Limb (tissue), 2 donors: Measurements from ENCODE around the gene HAND2.

Source experiments
- DNase-seq, 2 donors: peaks; one replicate each; pipeline ENCODE4 v3.0.0-alpha.2; 2016; ENCODE audit errors: extremely low spot score in 2 of 2

HAND2 gene

DNA sequence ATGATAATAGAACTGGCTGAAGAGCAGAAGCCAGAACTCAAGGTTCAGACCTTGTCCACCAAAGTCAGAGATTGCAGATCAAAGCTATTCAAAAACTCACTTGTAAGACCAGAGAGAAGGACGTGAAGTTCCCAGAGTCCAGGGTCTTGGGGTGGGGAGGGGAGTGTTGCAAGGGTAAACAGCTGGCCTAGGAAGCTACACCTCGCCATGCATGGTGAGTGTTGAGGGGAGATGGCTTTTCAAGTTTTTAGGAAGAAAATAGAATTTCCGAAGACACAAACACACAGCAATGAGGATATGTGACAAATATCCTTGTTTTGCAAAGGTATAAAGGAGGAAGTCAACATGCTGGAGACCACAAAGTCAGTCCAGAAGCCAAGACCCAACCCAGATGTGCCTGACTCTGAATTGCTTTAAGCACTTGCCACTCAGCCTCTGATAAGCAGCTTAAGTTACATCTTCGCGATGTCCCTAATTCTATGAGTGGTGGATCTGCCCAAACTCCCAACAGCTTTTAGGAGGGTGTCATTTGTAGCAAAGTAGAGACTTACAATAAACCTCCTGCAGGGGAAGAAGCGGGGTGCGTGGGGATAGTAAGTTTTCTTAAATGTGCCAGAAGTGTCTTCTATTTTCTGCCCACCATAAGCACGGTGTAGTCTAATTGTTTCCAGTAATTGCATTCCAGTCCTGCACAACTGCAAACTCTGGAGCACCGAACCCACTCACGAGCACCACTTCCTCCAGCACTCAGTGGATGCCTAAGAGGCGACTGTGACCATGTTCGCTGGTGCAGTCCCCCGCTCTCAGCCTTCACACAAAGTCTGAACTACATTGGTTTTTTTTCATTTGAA lies 26.5 kb downstream of the HAND2 start:
- DNase-seq = no peak

- DNase-seq = peak in 1 of 2 donors; percentile 22
Observed at GRCh38 chr4:173502282-173502681, 27.7 kb downstream of the HAND2 start.

DNA sequence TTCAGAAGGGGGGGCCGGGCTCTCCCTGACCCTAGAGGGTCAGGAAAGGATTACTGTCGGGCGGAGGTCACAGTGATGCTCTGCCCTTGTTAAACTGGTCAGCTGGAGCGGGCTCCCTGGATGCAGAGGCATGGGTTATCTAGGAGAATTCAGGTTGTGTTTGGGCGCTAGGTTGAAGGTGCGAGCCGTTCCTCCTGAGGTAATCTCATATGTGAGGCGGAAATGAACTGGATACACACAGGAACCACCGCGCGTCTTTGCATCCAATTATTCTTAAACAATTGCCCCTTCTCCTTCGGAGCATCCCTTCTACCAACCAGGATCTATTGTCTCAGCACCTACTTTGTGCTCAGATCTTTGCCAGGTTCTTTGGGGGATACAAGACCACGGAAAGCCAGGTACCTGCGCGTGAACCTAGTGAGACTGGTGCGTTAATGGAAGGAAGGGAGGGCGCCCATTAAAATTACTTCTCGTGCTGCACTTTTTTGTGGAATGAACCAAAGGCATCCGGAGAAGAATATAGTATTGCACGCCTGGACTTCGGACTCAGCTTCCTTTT lies 28.4 kb downstream of the HAND2 start:
- DNase-seq = no peak

DNA sequence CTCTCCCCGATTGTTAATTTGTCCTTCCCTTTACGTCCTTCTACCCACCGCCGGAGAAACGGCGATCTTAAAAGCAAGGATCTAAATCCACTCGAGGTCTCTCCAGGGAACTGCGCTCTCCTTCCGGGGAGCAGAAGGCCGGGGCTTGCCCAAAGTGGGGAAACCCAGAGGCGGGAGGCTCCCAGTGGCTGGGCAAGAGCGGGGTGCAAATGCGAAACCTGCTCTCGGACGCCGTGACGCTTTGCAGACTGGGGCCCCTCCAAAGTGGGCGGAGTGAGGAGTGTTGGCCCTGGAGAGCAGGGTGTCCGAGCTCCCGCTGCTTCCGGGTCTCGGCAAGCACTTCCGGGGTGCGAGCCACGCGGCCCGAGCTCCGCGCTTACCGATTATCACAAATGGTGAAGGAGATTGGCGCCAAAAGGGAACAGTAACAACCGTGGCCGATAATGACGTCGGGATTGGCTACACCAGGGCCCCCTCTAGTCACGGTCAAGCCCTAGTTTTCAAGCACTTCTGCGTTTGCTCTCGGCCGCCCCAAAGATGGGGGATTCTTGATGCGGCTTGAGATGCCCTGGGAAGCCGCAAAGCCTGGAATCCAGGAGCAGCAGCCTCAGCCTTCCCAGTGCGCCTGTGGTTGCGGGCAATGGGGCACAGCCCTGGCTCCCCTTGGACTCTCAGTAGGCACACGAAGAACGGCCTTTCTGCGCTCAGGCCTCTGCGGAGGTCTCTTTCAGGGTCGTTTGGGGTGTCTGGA lies 29.0 kb downstream of the HAND2 start:
- DNase-seq = peak in 1 of 2 donors; percentile 69

GRCh38 chr4:173499658-173500535 lies 30.1 kb downstream of the HAND2 start:
- peak; percentile 51 to 68 for DNase-seq

DNA sequence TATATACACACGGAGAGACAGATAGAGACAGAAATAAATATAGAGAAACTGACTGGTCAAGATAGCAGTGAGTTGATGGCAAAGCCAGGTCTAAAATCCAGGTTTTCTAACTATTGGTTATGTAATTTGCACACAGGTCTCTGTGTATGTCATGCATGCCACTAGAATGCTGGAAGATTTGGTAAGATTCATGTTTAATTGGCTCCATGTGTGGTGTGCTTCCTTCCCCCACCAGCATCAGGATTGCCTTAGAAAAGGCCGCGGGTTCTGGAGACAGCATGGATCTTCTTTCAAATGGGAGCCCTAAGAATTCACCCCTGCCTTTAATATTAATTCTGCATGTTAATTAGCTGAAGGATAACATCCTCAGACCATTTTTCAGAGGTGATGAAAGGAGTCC lies 31.3 kb downstream of the HAND2 start:
- no peak for DNase-seq

DNA sequence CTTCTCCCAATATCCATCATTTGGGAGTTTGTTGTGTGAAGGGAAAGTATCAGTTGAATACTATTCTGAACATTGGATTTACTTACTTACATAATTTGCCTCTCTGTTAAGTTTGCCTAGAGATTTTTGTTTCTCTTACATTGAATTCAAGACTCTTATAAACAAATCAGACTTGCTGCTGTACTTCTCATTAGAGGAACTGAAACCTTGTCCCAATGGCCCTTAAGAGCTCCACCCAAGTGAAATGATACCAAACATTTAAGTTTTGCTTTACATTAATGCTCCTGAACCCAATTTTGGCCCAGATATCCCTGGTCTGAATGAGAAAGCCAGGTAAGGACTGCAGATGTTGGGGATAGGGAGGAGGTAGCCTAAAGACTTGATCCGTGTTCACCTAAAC lies 32.0 kb downstream of the HAND2 start:
- DNase-seq = no peak

DNA sequence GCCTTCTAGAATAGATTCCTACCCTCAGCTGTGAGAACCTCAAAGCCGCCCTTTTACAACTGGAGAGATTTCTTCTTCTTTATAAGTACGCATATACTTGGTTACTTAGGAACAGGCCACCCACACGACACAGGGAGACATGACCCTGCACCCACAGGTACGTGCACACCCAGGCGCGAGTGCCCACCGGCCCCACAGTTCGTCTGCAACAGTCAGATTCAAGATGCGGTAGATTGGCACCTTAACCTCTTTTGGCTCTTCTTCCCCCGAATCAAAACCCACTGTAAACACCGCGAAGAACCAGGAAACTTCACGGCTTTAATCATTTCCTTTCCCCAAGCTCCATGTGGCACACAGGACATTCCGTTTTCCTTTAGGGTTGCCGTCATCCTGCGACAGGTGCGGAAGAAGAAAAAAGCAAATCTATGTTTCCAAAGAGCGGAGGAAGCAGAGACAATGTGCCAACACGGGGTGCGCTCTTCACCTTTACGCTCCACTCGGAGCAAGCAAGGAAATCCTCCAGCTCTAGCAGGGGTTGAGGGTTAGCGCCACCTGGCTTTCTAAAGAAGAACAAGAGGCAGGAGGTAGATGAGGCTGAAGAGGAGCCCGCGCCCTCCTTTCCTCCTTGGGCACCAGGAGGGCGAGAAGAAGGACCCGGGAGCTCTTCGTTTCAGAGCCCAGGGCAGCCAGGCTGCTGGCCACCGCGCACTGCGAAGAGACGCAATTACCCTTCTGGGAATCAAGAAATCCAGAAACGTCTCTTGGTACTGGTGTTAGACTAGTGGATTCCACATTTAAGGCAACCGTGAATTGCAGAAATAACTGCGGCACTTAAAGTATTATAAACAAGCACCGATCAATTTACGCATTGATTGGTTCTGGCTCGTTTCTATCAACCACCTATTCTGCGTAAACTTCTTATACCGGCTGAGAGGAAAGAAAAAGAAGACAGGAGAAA lies 35.7 kb downstream of the HAND2 start:
- peak; percentile 58 to 60 for DNase-seq

GRCh38 chr4:173493041-173493440 lies 37.0 kb downstream of the HAND2 start:
- no peak for DNase-seq

GRCh38 chr4:173492315-173492714 lies 37.7 kb downstream of the HAND2 start:
- no peak for DNase-seq

- DNase-seq = no peak
Observed at GRCh38 chr4:173490817-173491528, 39.1 kb downstream of the HAND2 start.

GRCh38 chr4:173490256-173490655 lies 39.8 kb downstream of the HAND2 start:
- no peak for DNase-seq

- no peak for DNase-seq
Observed at GRCh38 chr4:173489514-173489913, 40.5 kb downstream of the HAND2 start.

GRCh38 chr4:173488656-173489055 lies 41.4 kb downstream of the HAND2 start:
- DNase-seq = no peak

- no peak for DNase-seq
Observed at GRCh38 chr4:173488074-173488473, 42.0 kb downstream of the HAND2 start.

GRCh38 chr4:173486714-173487392 lies 43.2 kb downstream of the HAND2 start:
- DNase-seq = no peak

DNA sequence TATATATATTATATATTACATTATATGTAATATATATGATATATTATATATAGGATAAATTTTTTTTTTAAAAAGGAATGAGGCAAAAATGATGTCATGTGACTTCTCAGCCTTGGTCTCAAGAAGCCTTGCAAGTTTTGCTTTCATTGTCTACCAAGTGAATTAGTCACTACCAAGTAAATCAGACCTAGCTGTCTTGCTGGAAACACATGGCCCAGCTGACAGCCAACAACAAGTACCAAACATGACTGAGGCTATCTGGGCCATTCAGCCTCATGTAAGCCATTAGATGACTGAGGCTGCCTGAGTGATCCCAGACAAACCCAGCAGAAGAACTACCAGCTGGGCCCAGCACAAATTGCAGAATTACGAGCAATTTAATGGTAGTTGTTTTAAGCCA lies 44.9 kb downstream of the HAND2 start:
- no peak for DNase-seq

- DNase-seq = no peak
Observed at GRCh38 chr4:173482330-173482931, 47.6 kb downstream of the HAND2 start.

- no peak for DNase-seq
Observed at GRCh38 chr4:173478913-173479283, 51.1 kb downstream of the HAND2 start.
